ENCODE results near the gene TMEM141. TPM values are rescaled to one million over a fixed set of nuclear protein-coding genes. Genes with fewer than 3 reads are reported as not detected.
"Not testable (repeated sequence)": the region's sequence is repeated elsewhere in the genome, so short reads cannot be mapped to it uniquely, and the experiment has no call there.

The TMEM141 gene
- total RNA-seq, 1 experiment from 2014 or later = 20.5 TPM

DNA sequence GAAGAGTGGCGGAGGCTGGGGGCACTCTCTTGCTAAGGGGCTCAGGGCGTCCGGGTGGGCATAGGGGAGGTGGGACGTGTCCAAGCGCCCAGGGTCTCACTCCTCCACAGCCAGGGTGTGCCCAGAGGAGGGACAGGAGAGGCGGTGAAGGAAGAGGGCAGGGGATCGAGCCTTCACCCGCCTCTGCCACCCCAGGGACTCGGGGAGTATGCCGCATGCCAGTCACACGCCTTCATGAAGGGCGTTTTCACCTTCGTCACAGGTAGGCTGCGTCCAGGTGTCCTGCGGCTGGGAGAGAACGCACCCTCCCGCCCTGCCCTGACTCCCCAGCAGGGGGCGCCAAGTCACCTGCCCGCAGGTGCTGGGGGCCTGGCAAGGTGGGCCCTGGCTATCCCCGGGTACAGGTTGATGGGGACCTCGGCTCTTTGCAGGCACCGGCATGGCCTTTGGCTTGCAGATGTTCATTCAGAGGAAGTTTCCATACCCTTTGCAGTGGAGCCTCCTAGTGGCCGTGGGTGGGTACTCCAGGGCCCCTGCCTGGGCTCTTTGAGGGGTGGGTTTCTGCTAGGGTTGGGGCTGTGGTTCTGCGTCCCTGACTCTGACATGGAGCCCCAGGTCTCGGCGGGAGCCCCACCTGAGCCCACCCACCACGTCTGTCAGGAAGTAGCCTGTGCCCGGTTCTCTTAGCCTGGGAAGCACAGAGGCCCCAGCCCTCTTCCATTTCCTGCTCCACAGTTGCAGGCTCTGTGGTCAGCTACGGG is 552 bp downstream of the TMEM141 start:
- Histone ChIP-seq H3K9me2 (replicated peaks; ENCODE audit: insufficient read depth, low read length) (no peaks in the 10 kb centered on the region), H3K79me2 (ENCODE audit: low read length) (peaks cover 3% of the 10 kb centered on the region; the same call in 1 of the 2 replicates), H2AFZ (ENCODE audit: low read length) (peak overlapping the region; percentile 80; the same call in 1 of the 2 replicates), H4K20me1 (ENCODE audit: insufficient read depth, low read depth, low read length) (peaks cover 12% of the 10 kb centered on the region), H3K4me1 (ENCODE audit: low read length) (peaks cover 59% of the 10 kb centered on the region), H3K27ac (ENCODE audit: low read length) (peak overlapping the region; percentile 65; the same call in 1 of the 2 replicates), H3K4me3 (ENCODE audit: low read length) (peak overlapping the region; percentile 88), H3K9ac (ENCODE audit: low read length) (peak overlapping the region; percentile 93), H3K4me2 (ENCODE audit: low read depth, low read length, poor library complexity, severe bottlenecking) (peak overlapping the region; percentile 95), H3K27me3 (ENCODE audit: low read length) (no peaks in the 10 kb centered on the region), H3K9me3 (ENCODE audit: low read length) (no peaks in the 10 kb centered on the region), H3K36me3 (ENCODE audit: insufficient read depth, low read length) (no peaks in the 10 kb centered on the region)
- peak; percentile 82 for DNase-seq

DNA sequence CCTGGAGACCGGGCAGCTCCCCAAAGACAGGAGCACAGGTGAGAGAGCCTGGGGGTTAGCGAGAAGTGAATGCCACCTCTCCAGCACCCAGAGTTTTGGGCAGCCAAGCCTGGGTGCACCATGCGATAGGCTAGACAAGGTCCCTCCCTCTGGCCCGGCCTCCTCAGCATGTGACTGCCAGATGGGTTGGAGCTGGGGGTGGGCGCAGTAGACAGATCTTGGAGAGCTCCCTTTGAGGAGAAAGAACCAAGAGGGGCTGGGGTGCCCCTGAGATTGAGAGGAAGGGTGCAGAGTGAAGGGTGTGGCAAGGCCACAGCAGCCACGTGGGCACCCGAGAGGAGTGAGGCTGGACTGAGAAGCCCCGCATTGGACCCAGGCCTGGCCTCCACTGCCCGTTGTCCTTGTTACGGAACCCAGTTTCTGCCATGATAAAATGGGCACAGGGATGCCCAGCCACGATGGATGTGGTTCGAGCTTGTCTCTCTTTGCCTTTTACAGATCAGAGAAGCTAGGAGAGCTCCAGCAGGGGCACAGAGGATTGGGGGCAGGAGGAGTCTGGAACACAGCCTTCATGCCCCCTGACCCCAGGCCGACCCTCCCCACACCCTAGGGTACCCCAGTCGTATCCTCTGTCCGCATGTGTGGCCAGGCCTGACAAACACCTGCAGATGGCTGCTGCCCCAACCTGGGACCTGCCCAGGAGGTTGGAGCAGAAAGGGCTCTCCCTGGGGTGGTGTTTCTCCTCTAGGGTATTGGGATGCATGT is 1.4 kb downstream of the TMEM141 start:
- Histone ChIP-seq H3K36me3 (ENCODE audit: insufficient read depth, low read length) (no peaks in the 10 kb centered on the region), H3K4me1 (ENCODE audit: low read length) (peaks cover 65% of the 10 kb centered on the region), H3K79me2 (ENCODE audit: low read length) (peaks cover 3% of the 10 kb centered on the region; the same call in 1 of the 2 replicates), H3K9me2 (replicated peaks; ENCODE audit: insufficient read depth, low read length) (no peaks in the 10 kb centered on the region), H4K20me1 (ENCODE audit: insufficient read depth, low read depth, low read length) (peaks cover 12% of the 10 kb centered on the region), H3K9me3 (ENCODE audit: low read length) (no peaks in the 10 kb centered on the region), H2AFZ (ENCODE audit: low read length) (no peak overlapping the region), H3K27me3 (ENCODE audit: low read length) (no peaks in the 10 kb centered on the region), H3K27ac (ENCODE audit: low read length) (no peak overlapping the region), H3K4me3 (ENCODE audit: low read length) (peak overlapping the region; percentile 88), H3K4me2 (ENCODE audit: low read depth, low read length, poor library complexity, severe bottlenecking) (peak overlapping the region; percentile 95), H3K9ac (ENCODE audit: low read length) (peak overlapping the region; percentile 93)
- DNase-seq = peak; percentile 41

DNA sequence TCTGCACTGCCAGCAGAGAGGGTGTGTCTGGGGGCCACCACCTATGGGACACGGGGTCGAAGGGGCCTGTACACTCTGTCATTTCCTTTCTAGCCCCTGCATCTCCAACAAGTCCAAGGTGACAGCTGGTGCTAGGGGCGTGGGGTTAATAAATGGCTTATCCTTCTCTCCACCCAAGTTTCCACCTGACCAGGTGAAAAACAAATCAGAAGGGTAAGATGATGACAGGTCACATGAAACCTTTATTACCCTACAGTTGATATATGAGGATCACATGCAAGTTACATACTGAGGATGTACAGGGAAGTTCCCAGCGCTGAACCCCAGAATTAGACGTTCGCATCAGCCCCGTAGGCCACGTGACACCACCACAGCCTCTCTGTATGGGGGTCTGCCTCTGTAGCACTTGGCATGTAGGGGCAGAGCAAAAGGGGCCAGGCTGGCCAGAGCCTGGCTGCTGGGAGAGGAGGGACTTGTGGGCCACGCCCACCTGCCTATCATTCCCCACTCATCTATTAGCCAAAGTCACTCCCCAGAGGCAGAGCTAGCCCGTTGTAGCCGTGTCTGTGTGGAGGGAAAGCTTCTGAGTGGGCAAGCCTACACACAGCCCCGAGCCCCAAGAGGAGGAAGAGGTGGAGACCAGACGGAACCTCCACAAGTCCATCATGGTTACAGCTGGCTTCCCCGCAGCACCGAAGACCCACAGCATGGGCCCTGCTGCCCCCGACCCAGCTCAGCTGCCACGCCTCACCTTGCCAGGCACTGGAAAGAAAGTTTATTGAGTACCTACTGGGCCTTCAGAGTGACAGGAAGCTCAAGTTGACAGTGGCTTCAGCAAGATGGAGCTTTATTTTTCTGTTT is 2.2 kb downstream of the TMEM141 start:
- peak; percentile 65 for DNase-seq
- Histone ChIP-seq H3K79me2 (ENCODE audit: low read length) (peaks cover 3% of the 10 kb centered on the region; the same call in 1 of the 2 replicates), H3K9me2 (replicated peaks; ENCODE audit: insufficient read depth, low read length) (no peaks in the 10 kb centered on the region), H3K9ac (ENCODE audit: low read length) (no peak overlapping the region), H3K27ac (ENCODE audit: low read length) (no peak overlapping the region), H3K4me1 (ENCODE audit: low read length) (peaks cover 61% of the 10 kb centered on the region), H3K36me3 (ENCODE audit: insufficient read depth, low read length) (no peaks in the 10 kb centered on the region), H4K20me1 (ENCODE audit: insufficient read depth, low read depth, low read length) (peaks cover 12% of the 10 kb centered on the region), H3K9me3 (ENCODE audit: low read length) (no peaks in the 10 kb centered on the region), H2AFZ (ENCODE audit: low read length) (no peak overlapping the region), H3K4me2 (ENCODE audit: low read depth, low read length, poor library complexity, severe bottlenecking) (no peak overlapping the region), H3K4me3 (ENCODE audit: low read length) (no peak overlapping the region), H3K27me3 (ENCODE audit: low read length) (no peaks in the 10 kb centered on the region)

- no peak overlapping the region for H3K4me2 ChIP-seq (ENCODE audit: low read depth, low read length, poor library complexity, severe bottlenecking)
- no peak overlapping the region for H3K27ac ChIP-seq (ENCODE audit: low read length)
- peaks cover 3% of the 10 kb centered on the region; the same call in 1 of the 2 replicates for H3K79me2 ChIP-seq (ENCODE audit: low read length)
- no peak overlapping the region for H2AFZ ChIP-seq (ENCODE audit: low read length)
- peaks cover 64% of the 10 kb centered on the region for H3K4me1 ChIP-seq (ENCODE audit: low read length)
- H3K36me3 ChIP-seq (ENCODE audit: insufficient read depth, low read length) = no peaks in the 10 kb centered on the region
- H3K9me2 ChIP-seq (replicated peaks; ENCODE audit: insufficient read depth, low read length) = no peaks in the 10 kb centered on the region
- no peak overlapping the region for H3K4me3 ChIP-seq (ENCODE audit: low read length)
- peak overlapping the region; percentile 9; the same call in 1 of the 2 replicates for H3K9ac ChIP-seq (ENCODE audit: low read length)
- no peaks in the 10 kb centered on the region for H3K27me3 ChIP-seq (ENCODE audit: low read length)
- DNase-seq = no peak
- H3K9me3 ChIP-seq (ENCODE audit: low read length) = no peaks in the 10 kb centered on the region
- peaks cover 12% of the 10 kb centered on the region for H4K20me1 ChIP-seq (ENCODE audit: insufficient read depth, low read depth, low read length)
Measured at GRCh38 chr9:136794281-136794999, 3.3 kb downstream of the TMEM141 start.

DNA sequence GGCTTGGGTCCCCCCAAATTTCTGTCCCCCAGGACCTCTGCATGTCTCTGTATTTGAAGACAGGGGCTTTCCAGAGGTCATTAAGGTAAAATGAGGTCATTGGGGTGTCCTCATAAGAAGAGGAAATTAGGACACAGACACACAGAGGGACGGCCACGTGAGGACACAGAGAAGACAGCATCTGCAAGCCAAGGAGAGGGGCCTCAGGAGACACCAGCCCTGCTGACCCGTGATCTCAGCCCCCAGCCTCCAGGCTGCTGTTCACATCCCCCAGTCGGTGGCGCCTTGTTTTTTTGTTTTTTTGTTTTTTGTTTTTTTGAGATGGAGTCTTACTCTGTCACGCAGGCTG is 3.8 kb downstream of the TMEM141 start:
- no peaks in the 10 kb centered on the region for H3K36me3 ChIP-seq (ENCODE audit: insufficient read depth, low read length)
- H3K4me2 ChIP-seq (ENCODE audit: low read depth, low read length, poor library complexity, severe bottlenecking) = no peak overlapping the region
- no peak for DNase-seq
- peaks cover 69% of the 10 kb centered on the region for H3K4me1 ChIP-seq (ENCODE audit: low read length)
- H2AFZ ChIP-seq (ENCODE audit: low read length) = no peak overlapping the region
- no peaks in the 10 kb centered on the region for H3K9me3 ChIP-seq (ENCODE audit: low read length)
- peaks cover 12% of the 10 kb centered on the region for H4K20me1 ChIP-seq (ENCODE audit: insufficient read depth, low read depth, low read length)
- no peak overlapping the region for H3K27ac ChIP-seq (ENCODE audit: low read length)
- no peak overlapping the region for H3K4me3 ChIP-seq (ENCODE audit: low read length)
- H3K9me2 ChIP-seq (replicated peaks; ENCODE audit: insufficient read depth, low read length) = no peaks in the 10 kb centered on the region
- H3K9ac ChIP-seq (ENCODE audit: low read length) = peak overlapping the region; percentile 9; the same call in 1 of the 2 replicates
- peaks cover 3% of the 10 kb centered on the region; the same call in 1 of the 2 replicates for H3K79me2 ChIP-seq (ENCODE audit: low read length)
- no peaks in the 10 kb centered on the region for H3K27me3 ChIP-seq (ENCODE audit: low read length)

DNA sequence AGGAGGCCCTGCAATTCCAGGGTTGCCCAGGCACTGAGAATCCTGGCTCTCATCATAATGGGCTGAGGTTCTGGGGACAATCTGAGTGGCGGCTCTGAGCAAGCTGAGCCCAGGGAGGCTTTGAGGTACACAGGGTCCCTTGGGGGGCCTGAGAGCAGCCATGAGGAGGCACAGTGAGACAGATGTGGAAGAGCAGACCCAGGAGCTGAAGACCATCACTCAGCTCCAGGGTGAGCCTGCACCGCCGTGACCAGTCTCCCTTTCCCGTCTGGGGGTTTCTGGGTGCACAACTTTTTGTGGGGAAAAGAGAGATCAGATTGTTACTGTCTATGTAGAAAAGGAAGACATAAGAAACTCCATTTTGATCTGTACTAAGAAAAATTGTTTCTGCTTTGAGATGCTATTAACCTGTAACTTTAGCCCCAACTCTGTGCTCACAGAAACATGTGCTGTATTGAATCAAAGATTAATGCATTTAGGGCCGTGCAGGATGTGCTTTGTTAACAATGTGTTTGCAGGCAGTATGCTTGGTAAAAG is 5.2 kb downstream of the TMEM141 start, which contains the start of gene CCDC183:
Gene CCDC183 (plus strand): TSS at position 101 of the 537 bp plus-strand sequence. CDS start 60 bp downstream, at position 161.
- no peaks in the 10 kb centered on the region for H3K36me3 ChIP-seq (ENCODE audit: insufficient read depth, low read length)
- no peak for DNase-seq
- H3K9me3 ChIP-seq (ENCODE audit: low read length) = no peaks in the 10 kb centered on the region
- H2AFZ ChIP-seq (ENCODE audit: low read length) = no peak within 1 kb of the TSS
- H3K4me2 ChIP-seq (ENCODE audit: low read depth, low read length, poor library complexity, severe bottlenecking) = peak within 1 kb of the TSS; percentile 44
- no peaks in the 10 kb centered on the region for H3K27me3 ChIP-seq (ENCODE audit: low read length)
- peak within 1 kb of the TSS; percentile 43 for H3K9ac ChIP-seq (ENCODE audit: low read length)
- H3K9me2 ChIP-seq (replicated peaks; ENCODE audit: insufficient read depth, low read length) = no peaks in the 10 kb centered on the region
- peaks cover 73% of the 10 kb centered on the region for H3K4me1 ChIP-seq (ENCODE audit: low read length)
- peak within 1 kb of the TSS; percentile 64 for H3K27ac ChIP-seq (ENCODE audit: low read length)
- H4K20me1 ChIP-seq (ENCODE audit: insufficient read depth, low read depth, low read length) = peaks cover 21% of the 10 kb centered on the region
- peak within 1 kb of the TSS; percentile 18; the same call in 1 of the 2 replicates for H3K4me3 ChIP-seq (ENCODE audit: low read length)
- peaks cover 3% of the 10 kb centered on the region; the same call in 1 of the 2 replicates for H3K79me2 ChIP-seq (ENCODE audit: low read length)

DNA sequence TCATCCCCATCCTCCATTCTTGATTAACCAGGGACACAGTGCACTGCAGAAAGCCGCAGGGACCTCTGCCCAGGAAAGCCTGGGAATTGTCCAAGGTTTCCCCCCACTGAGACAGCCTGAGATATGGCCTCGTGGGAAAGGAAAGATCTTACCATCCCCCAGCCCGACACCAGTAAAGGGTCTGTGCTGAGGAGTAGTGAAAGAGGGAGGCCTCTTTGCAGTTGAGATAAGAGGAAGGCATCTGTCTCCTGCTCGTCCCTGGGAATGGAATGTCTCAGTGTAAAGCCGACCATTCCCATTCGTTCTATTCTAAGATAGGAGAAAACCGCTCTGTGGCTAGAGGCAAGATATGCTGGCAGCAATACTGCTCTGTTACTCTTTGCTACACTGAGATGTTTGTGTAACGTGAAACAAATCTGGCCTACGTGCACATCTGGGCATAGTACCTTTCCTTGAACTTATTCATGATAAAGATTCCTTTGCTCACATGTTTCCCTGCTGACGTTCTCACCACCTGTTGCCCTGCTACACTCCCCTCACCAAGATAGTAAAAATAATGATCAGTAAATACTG is 5.7 kb downstream of the TMEM141 start:
- Histone ChIP-seq H3K4me2 (ENCODE audit: low read depth, low read length, poor library complexity, severe bottlenecking) (peak overlapping the region; percentile 44), H4K20me1 (ENCODE audit: insufficient read depth, low read depth, low read length) (peaks cover 20% of the 10 kb centered on the region), H3K4me1 (ENCODE audit: low read length) (peaks cover 69% of the 10 kb centered on the region), H3K27ac (ENCODE audit: low read length) (peak overlapping the region; percentile 64), H3K9ac (ENCODE audit: low read length) (peak overlapping the region; percentile 17; the same call in 1 of the 2 replicates)
- not testable (repeated sequence) for H3K27me3 ChIP-seq (ENCODE audit: low read length); H3K9me3 ChIP-seq (ENCODE audit: low read length); DNase-seq; H3K9me2 ChIP-seq (replicated peaks; ENCODE audit: insufficient read depth, low read length); H3K4me3 ChIP-seq (ENCODE audit: low read length); H3K36me3 ChIP-seq (ENCODE audit: insufficient read depth, low read length); H2AFZ ChIP-seq (ENCODE audit: low read length); H3K79me2 ChIP-seq (ENCODE audit: low read length)
